Transverse colon (tissue), 4 donors: ENCODE results near the gene LRRC49. TPM values are rescaled to one million over a fixed set of nuclear protein-coding genes. Genes with fewer than 3 reads are reported as not detected.
"Not testable (repeated sequence)": the region's sequence is repeated elsewhere in the genome, so short reads cannot be mapped to it uniquely, and the experiment has no call there.

Experiments
- DNase-seq: peaks from one replicate; pipeline ENCODE4 v3.0.0-alpha.2; 2019
- H3K27ac ChIP-seq, 4 donors: fragments of 200-600 bp; sonication (generic); 2 replicates each; pipeline ENCODE4 v1.5.1; 2016 to 2018; ENCODE audit warnings: inconsistent platforms in 4 of 4
- H3K27me3 ChIP-seq: fragments of 200-600 bp; sonication (generic); 2 replicates; pipeline ENCODE4 v1.5.1; 2017; ENCODE audit warnings: inconsistent platforms
- H3K36me3 ChIP-seq, 4 donors: fragments of 200-600 bp; sonication (generic); 2 replicates each; pipeline ENCODE4 v1.5.1; 2017 to 2019; ENCODE audit warnings: inconsistent platforms in 4 of 4
- H3K4me1 ChIP-seq, 4 donors: fragments of 200-600 bp; sonication (generic); 2 replicates each; pipeline ENCODE4 v1.5.1; 2017 to 2020; ENCODE audit warnings: inconsistent platforms in 4 of 4
- H3K4me3 ChIP-seq, 4 donors: fragments of 200-600 bp; sonication (generic); 1 replicate in 1 of 4; 2 replicates in 3 of 4; pipeline versions ENCODE4 v1.5.1 to v1.6.1; 2017 to 2019; ENCODE audit warnings: inconsistent platforms in 4 of 4
- H3K9me3 ChIP-seq, 2 donors: fragments of 200-600 bp; sonication (generic); 2 replicates each; pipeline ENCODE4 v1.5.1; 2017 to 2019; ENCODE audit warnings: inconsistent platforms in 2 of 2
- EP300 ChIP-seq: sonication (generic); formaldehyde crosslinking; IDR thresholded peaks from one replicate; pipeline ENCODE4 v1.6.1; 2017; ENCODE audit warnings: antibody characterized with exemption, low read depth
- POLR2A ChIP-seq: fragments of 450-650 bp; IDR thresholded peaks from one replicate; pipeline ENCODE4 v1.6.1; 2016; ENCODE audit warnings: antibody characterized with exemption, mild to moderate bottlenecking, moderate library complexity
- POLR2AphosphoS5 ChIP-seq, 3 donors: sonication (generic); formaldehyde crosslinking; IDR thresholded peaks; one replicate each; pipeline ENCODE4 v1.6.1; 2016; ENCODE audit warnings: antibody characterized with exemption in 3 of 3
- WGBS, 2 donors: methylation state at CpG; one replicate each; pipeline ENCODE4 v1.1.5; 2018; ENCODE audit warnings: low coverage in 1 of 2; 5-methylcytosine and 5-hydroxymethylcytosine counted together
- in situ Hi-C, 4 donors: fragments of 200-750 bp; cut with MboI; loops; one replicate each; pipeline versions ENCODE4 v1.15.0 to v1.15.1; 2017; ENCODE audit warnings: low sequenced_read_pairs in 3 of 4, low pct_ligation_motif_present in 1 of 4, low pct_unique_long_range_greater_than_20kb in 1 of 4
- intact Hi-C: fragments of 100-400 bp; cut with DNase I; formaldehyde crosslinking; loops from one replicate; pipeline ENCODE4 v1.15.1; 2023; ENCODE audit warnings: low total_unique reads
- total RNA-seq, 4 donors: library from RNA; depleted of rRNA; stranded (reverse); fragments of >200 nt; gene quantifications; one replicate each; pipeline ENCODE4 v1.1.0, GENCODE V29; 2016
- TF ChIP-seq, protein P1 (sequence below), 5 experiments: fragments of 200-600 bp in 3 of 5; fragments of 450-650 bp in 2 of 5; sonication (generic) in 3 of 5; IDR thresholded peaks; 1 replicate in 2 of 5; 2 replicates in 3 of 5; pipeline ENCODE4 v1.5.1; 2016 to 2017; ENCODE audit warnings: antibody characterized with exemption in 5 of 5, inconsistent platforms in 3 of 5, mild to moderate bottlenecking in 2 of 5, moderate library complexity in 1 of 5

Gene LRRC49
- total RNA-seq, 4 donors from 2014 or later = 2.2 to 5.2 (median 4.8) TPM; not detected in 1

DNA sequence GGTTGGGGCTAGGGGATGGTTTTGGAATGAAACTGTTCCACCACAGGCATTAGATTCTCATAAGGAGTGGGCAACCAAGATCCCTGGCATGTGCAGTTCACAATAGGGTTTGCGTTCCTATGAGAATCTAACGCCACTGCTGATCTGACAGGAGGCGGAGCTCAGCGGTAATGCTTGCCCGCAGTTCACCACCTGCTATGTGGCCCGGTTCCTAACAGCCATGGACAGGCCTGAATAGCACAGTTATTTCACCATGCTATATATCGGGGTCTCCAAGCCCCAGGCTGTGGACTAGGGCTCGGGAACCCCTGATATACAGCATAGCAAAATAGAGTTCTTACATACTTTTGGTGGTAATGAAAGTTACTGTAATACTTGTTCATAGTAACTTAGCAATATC, 122.7 kb downstream of the LRRC49 start:
- no peak overlapping the region for H3K27ac ChIP-seq

DNA sequence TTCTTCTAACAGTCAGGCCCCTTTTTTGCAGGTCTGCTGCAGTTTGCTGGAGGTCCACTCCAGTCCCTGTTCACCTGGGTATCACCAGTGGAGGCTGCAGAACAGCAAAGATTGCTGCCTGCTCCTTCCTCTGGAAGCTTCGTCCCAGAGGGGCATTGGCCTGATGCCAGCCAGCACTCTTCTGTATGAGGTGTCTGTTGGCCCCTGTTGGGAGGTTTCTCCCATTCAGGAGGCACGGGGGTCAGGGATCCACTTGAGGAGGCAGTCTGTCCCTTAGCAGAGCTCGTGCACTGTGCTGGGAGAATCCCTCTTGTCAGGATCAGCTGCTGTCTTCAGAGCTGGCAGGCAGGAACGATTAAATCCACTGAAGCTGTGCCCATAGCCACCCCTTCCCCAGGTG, 138.6 kb downstream of the LRRC49 start:
- DNase-seq, in situ Hi-C loops, H3K9me3 ChIP-seq, H3K27ac ChIP-seq, H3K36me3 ChIP-seq, H3K4me1 ChIP-seq, H3K4me3 ChIP-seq, intact Hi-C loops, H3K27me3 ChIP-seq: not testable (repeated sequence)
- 89% methylated on average over 4 of the region's 4 CpGs; no CpG with 5 or more reads in 1 of the 2 donors for WGBS, 2 donors

More for the DNA sequence above, 122.7 kb downstream of the LRRC49 start:
- Histone ChIP-seq H3K4me1 (no peaks in the 10 kb centered on the region), H3K36me3 (no peaks in the 10 kb centered on the region), H3K4me3 (no peak overlapping the region), H3K27me3 (no peaks in the 10 kb centered on the region), H3K9me3 (no peaks in the 10 kb centered on the region)
- in situ Hi-C loops (loop anchor here in 3 of 4 donors (25.0 kb wide), 1 partner anchor 422 kb away; no protein-coding TSS in a partner anchor), intact Hi-C loops (no loop called here)
- DNase-seq = no peak
- TF ChIP-seq EP300 = no peak
- TF ChIP-seq POLR2AphosphoS5 (IDR thresholded peaks at IDR 0.05) = no peak
- no peak for TF ChIP-seq POLR2A
- TF ChIP-seq, protein P1, sequence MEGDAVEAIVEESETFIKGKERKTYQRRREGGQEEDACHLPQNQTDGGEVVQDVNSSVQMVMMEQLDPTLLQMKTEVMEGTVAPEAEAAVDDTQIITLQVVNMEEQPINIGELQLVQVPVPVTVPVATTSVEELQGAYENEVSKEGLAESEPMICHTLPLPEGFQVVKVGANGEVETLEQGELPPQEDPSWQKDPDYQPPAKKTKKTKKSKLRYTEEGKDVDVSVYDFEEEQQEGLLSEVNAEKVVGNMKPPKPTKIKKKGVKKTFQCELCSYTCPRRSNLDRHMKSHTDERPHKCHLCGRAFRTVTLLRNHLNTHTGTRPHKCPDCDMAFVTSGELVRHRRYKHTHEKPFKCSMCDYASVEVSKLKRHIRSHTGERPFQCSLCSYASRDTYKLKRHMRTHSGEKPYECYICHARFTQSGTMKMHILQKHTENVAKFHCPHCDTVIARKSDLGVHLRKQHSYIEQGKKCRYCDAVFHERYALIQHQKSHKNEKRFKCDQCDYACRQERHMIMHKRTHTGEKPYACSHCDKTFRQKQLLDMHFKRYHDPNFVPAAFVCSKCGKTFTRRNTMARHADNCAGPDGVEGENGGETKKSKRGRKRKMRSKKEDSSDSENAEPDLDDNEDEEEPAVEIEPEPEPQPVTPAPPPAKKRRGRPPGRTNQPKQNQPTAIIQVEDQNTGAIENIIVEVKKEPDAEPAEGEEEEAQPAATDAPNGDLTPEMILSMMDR (IDR thresholded peaks at IDR 0.05) = no peak
- 86 to 93% methylated on average over 2 to 8 of the region's 8 CpGs for WGBS, 2 donors

DNA sequence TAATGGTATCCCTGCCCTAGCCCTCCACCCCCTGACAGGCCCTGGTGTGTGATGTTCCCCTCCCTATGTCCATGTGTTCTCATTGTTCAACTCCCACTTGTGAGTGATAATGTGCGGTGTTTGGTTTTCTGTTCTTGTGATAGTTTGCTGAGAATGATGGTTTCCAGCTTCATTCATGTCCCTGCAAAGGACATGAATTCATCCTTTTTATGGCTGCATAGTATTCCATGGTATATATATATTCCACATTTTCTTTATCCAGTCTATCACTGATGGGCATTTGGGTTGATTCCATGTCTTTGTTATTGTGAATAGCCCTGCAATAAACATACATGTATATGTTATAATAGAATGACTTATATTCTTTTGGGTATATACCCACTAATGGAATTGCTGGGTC, 142.9 kb downstream of the LRRC49 start:
- in situ Hi-C loops, intact Hi-C loops, H3K4me3 ChIP-seq, H3K27ac ChIP-seq, H3K27me3 ChIP-seq, H3K4me1 ChIP-seq, H3K36me3 ChIP-seq, DNase-seq, H3K9me3 ChIP-seq: not testable (repeated sequence)
- 83 to 100% methylated on average over 1 of the region's 1 CpG for WGBS, 2 donors

DNA sequence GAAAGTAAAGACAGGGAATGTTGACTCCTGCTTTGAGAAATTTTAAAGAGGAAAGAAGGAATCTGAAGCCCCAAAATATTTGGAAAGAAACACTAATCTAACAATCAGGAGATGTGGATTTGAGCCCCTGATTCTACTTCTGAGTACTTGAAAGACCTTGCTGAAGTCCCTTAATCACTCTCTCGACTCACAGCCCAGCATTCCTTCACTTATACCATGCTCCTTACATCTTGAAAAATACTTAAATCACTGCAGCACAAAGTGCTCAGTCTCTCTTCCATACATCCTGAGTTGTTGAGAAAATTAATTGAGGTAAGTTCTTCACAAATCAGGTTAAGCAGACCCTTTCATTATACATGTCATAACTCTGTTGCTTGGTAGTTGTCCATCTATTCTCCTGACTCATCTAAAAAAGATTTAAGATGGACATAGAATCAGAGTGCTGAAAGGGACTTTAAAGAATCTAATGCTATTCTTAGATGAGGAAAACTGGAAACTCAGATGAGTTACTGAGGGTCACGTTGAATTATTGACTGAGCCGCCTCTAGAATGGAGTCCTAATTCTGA, 149.8 kb downstream of the LRRC49 start:
- Histone ChIP-seq H3K9me3 (no peaks in the 10 kb centered on the region), H3K27me3 (no peaks in the 10 kb centered on the region), H3K27ac (no peak overlapping the region), H3K4me1 (no peaks in the 10 kb centered on the region), H3K4me3 (no peak overlapping the region), H3K36me3 (no peaks in the 10 kb centered on the region)
- intact Hi-C loops (no loop called here), in situ Hi-C loops (no loop called here)
- WGBS, 2 donors = 81% methylated on average over 3 of the region's 3 CpGs
- no peak for DNase-seq
- no peak for TF ChIP-seq POLR2AphosphoS5 (IDR thresholded peaks at IDR 0.05)
- TF ChIP-seq POLR2A = no peak
- TF ChIP-seq EP300 = no peak
- TF ChIP-seq, protein P1 (IDR thresholded peaks at IDR 0.05) = no peak

DNA sequence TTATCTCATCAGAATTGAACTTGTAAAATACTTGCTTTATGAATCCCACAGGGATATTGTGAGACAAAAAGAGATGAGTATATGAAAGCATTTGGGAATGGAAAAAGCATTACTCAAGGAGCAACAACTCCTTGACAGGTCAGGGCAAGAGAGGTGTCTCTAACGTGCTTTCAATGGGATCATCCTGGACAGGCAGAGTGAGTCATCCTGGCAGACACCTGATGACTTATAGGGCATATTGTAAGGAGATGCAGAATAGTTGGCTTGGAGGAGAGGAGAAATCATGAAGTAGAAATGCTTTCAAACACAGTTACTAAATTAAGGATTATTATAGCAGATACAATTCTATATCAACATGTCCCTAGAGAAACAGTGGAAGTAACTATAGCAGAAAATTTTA, 150.7 kb downstream of the LRRC49 start:
- Histone ChIP-seq H3K9me3 (no peaks in the 10 kb centered on the region), H3K4me1 (no peaks in the 10 kb centered on the region), H3K36me3 (no peaks in the 10 kb centered on the region), H3K27ac (no peak overlapping the region), H3K27me3 (no peaks in the 10 kb centered on the region), H3K4me3 (no peak overlapping the region)
- no peak for TF ChIP-seq POLR2A
- TF ChIP-seq, protein P1 (IDR thresholded peaks at IDR 0.05) = no peak
- no peak for TF ChIP-seq POLR2AphosphoS5 (IDR thresholded peaks at IDR 0.05)
- TF ChIP-seq EP300 = no peak
- intact Hi-C loops = no loop called here
- in situ Hi-C loops = no loop called here
- no peak for DNase-seq
- WGBS, 2 donors = 29 to 41% methylated on average over 1 of the region's 1 CpG
